NB4 (cell line): ENCODE results near the gene SMARCA4.

ENCODE experiments used
- POLR2A ChIP-seq: IDR thresholded peaks from 2 replicates; pipeline ENCODE4 v1.6.1; 2011; ENCODE audit warnings: mild to moderate bottlenecking; ENCODE audit not compliant: insufficient read length; ENCODE audit errors: extremely low read depth
- TF ChIP-seq, protein P1 (sequence below): IDR thresholded peaks from one replicate; pipeline ENCODE4 v1.5.1; 2012; ENCODE audit warnings: low read depth, low read length
- TF ChIP-seq, protein P2 (sequence below): IDR thresholded peaks from 2 replicates; pipeline ENCODE4 v1.6.1; 2011; ENCODE audit warnings: low read depth, low read length

DNA sequence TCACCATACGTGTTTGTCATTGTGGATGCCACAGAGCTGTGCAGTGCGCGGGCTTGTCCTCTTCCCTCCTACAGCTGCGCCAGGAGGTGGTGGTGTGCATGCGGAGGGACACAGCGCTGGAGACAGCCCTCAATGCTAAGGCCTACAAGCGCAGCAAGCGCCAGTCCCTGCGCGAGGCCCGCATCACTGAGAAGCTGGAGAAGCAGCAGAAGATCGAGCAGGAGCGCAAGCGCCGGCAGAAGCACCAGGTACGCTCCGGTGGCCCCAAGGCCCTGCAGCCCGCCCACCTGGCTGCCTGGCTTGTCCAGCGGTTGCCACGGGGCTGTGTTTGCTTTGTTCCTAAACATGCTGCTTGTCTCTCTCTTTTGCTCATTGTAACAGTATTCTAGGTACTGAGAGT, 30.2 kb downstream of the SMARCA4 start:
- TF ChIP-seq, protein P1, sequence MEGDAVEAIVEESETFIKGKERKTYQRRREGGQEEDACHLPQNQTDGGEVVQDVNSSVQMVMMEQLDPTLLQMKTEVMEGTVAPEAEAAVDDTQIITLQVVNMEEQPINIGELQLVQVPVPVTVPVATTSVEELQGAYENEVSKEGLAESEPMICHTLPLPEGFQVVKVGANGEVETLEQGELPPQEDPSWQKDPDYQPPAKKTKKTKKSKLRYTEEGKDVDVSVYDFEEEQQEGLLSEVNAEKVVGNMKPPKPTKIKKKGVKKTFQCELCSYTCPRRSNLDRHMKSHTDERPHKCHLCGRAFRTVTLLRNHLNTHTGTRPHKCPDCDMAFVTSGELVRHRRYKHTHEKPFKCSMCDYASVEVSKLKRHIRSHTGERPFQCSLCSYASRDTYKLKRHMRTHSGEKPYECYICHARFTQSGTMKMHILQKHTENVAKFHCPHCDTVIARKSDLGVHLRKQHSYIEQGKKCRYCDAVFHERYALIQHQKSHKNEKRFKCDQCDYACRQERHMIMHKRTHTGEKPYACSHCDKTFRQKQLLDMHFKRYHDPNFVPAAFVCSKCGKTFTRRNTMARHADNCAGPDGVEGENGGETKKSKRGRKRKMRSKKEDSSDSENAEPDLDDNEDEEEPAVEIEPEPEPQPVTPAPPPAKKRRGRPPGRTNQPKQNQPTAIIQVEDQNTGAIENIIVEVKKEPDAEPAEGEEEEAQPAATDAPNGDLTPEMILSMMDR = no peak
- TF ChIP-seq POLR2A = no peak
- TF ChIP-seq, protein P2, sequence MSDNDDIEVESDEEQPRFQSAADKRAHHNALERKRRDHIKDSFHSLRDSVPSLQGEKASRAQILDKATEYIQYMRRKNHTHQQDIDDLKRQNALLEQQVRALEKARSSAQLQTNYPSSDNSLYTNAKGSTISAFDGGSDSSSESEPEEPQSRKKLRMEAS = no peak
